ACC112 (cell line): ENCODE data around the gene SESN3.
A peak's percentile ranks its signal among the peaks of the same experiment; 100 is the strongest.
"Not testable (repeated sequence)": the region's sequence is repeated elsewhere in the genome, so short reads cannot be mapped to it uniquely, and the experiment has no call there.

Experiments used
- H2AFZ ChIP-seq: fragments of 200-600 bp; sonication (generic); one replicate; pipeline ENCODE4 v1.6.0; 2017; ENCODE audit warnings: antibody characterized with exemption, low read length; ENCODE audit not compliant: unreplicated experiment
- H3K27ac ChIP-seq: fragments of 200-600 bp; sonication (generic); 2 replicates; pipeline ENCODE4 v1.5.1; 2014; ENCODE audit warnings: low read depth, mild to moderate bottlenecking, antibody characterized with exemption, low read length, moderate library complexity
- H3K27me3 ChIP-seq: fragments of 200-600 bp; sonication (generic); 2 replicates; pipeline ENCODE4 v1.6.1; 2014; ENCODE audit warnings: mild to moderate bottlenecking, antibody characterized with exemption, low read length, moderate library complexity, mixed read lengths; ENCODE audit not compliant: insufficient read depth
- H3K36me3 ChIP-seq: fragments of 200-600 bp; sonication (generic); 2 replicates; pipeline ENCODE4 v1.6.1; 2016; ENCODE audit warnings: mild to moderate bottlenecking, antibody characterized with exemption, low read length, moderate library complexity, mixed read lengths; ENCODE audit not compliant: insufficient read depth
- H3K4me1 ChIP-seq: fragments of 200-600 bp; sonication (generic); one replicate; pipeline ENCODE4 v1.6.1; 2016; ENCODE audit warnings: low read length, mixed read lengths; ENCODE audit not compliant: insufficient read depth, unreplicated experiment, control insufficient read depth
- H3K4me3 ChIP-seq: fragments of 200-600 bp; sonication (generic); 2 replicates; pipeline ENCODE4 v1.5.1; 2014; ENCODE audit warnings: mild to moderate bottlenecking, low read depth, low read length
- H3K79me2 ChIP-seq: fragments of 200-600 bp; sonication (generic); one replicate; pipeline ENCODE4 v1.6.0; 2016; ENCODE audit warnings: low read length; ENCODE audit not compliant: control insufficient read depth, unreplicated experiment, insufficient read depth

Gene SESN3

DNA sequence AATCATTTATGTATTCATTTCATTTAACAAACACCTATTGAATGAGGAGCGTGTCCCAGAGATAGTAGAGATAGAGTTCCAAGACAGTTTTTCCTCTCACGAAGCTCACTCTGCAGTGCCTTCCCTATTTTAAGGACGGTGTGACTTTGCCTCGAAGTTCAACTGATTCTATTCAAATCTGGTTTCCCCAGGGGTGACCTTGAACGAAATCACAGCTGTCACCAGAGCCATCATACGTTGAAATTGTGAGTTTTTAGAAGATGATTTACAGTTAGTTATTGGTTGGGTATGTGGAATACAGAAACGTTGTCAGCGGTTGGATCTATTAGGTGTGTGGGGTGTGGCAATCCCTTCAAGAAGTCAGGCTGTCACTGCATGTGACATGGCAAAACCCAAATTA, 33.9 kb upstream of the SESN3 start:
- Histone ChIP-seq H3K36me3 (no peaks in the 10 kb centered on the region), H3K27ac (no peak overlapping the region), H2AFZ (no peak overlapping the region), H3K79me2 (no peaks in the 10 kb centered on the region), H3K27me3 (no peaks in the 10 kb centered on the region), H3K4me3 (no peak overlapping the region), H3K4me1 (peaks cover 12% of the 10 kb centered on the region)

DNA sequence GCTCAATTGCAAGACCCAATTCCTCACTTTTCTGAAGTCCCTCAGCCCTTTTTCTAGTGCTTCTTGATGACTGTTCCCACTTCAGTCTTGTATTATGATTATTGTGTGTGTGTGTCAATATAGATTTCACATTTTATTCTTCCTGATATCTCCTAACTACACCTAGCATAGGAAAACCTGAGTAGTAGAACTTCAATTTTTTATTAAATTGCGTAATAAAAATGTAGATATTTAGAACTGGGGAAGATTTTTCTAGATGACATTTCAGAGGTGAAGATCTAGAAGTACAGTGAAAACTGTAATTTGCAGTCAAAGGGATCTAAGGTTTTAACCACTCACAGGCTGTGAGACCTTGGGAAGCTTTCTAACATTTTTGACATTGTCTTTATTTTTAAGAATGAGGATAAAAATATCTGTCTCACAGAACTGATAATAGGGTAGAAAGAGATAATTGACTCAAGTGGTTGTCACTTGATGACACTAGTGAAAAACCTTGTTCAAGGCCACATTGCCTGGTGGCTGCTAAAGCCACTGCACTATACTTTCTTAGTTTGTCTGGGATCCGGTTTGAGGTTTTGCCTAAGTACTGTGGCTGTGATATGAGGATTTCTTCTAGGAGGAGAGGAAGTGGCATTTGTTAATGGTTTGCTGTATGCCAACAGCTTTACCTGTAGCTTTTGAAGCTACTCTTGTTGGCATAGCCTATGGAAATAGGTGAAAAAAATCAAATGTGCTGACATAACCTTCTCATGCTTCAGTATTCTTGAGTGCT, 32.2 kb upstream of the SESN3 start:
- no peaks in the 10 kb centered on the region for H3K27me3 ChIP-seq
- H3K4me3 ChIP-seq, result no peak overlapping the region
- H3K27ac ChIP-seq, result no peak overlapping the region
- H3K36me3 ChIP-seq, result no peaks in the 10 kb centered on the region
- no peaks in the 10 kb centered on the region for H3K79me2 ChIP-seq
- peaks cover 12% of the 10 kb centered on the region for H3K4me1 ChIP-seq
- H2AFZ ChIP-seq, result no peak overlapping the region

GRCh38 chr11:95257456-95257971, 26.5 kb upstream of the SESN3 start:
- no peaks in the 10 kb centered on the region for H3K36me3 ChIP-seq
- peaks cover 9% of the 10 kb centered on the region; the same call in 1 of the 2 replicates for H3K27me3 ChIP-seq
- H3K4me3 ChIP-seq, result no peak overlapping the region
- H3K79me2 ChIP-seq, result no peaks in the 10 kb centered on the region
- peaks cover 14% of the 10 kb centered on the region for H3K4me1 ChIP-seq
- H3K27ac ChIP-seq, result no peak overlapping the region
- no peak overlapping the region for H2AFZ ChIP-seq

DNA sequence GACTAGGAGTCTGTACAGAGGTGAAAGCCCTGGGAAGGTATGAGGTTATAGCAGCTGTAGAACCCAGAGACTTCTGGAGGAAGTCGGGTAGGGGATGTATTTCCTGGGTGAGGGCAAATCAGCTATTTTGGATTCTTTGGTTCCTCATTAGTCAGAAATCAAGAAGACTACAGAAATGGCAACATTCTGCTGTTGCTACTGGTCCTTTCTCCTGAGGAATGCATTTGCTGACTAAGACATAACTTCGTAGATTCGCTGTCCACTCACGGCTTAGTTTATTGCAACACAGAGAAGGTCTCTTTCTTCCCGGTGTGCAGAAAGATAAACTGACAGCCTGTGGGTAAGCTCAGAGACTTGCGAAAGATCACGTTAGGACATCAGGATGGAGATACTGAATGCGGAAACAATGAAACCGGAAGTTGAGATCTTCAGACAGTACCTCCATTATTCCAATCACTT, 25.3 kb upstream of the SESN3 start:
- Histone ChIP-seq H2AFZ (no peak overlapping the region), H3K79me2 (no peaks in the 10 kb centered on the region), H3K27ac (no peak overlapping the region), H3K4me1 (peaks cover 14% of the 10 kb centered on the region), H3K4me3 (no peak overlapping the region), H3K27me3 (peaks cover 9% of the 10 kb centered on the region; the same call in 1 of the 2 replicates), H3K36me3 (no peaks in the 10 kb centered on the region)

DNA sequence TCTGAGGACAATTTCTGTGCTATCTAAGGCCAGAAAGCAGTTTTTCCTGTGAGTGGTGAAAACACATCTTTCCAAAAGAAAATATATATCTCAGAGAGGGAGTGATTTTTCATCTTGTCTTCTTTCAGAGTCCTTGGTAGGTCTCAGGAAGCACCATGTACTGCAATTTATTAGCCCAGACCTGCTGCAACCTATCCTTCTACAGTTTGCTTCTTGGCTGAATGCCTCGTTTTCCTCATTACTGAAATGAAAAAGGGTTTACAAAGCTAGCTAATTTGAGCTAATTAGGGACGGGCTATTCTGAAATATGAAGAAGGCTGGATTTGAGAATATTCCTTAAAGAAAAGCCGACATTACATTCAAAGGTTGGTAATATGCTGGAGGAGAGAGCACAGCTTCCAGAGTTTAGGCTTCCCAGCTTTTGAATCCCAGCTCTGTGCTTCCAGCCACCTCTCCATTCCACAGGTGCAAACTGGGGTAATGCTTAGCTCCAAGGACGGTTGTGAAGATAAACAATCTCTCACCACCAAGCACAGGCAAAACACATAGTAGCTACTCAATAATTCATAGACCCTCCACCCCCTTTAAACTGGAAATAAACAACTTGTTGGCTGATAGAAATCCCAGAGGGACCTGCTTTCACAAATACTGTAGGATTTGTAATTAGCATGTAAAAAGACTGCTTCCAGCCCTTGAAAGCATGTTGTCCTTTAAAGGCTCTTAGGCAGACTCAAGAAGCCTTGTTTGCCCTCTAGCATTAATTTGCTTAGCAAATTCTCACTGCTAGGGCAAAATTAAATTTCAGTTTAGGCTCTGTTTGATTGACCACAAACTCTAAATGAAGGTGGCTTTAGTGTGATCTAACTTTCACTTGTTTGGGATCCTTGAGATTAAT, 24.5 kb upstream of the SESN3 start:
- no peaks in the 10 kb centered on the region for H3K79me2 ChIP-seq
- H3K4me3 ChIP-seq, result no peak overlapping the region
- H3K4me1 ChIP-seq, result peaks cover 14% of the 10 kb centered on the region
- H3K27ac ChIP-seq, result no peak overlapping the region
- H2AFZ ChIP-seq, result no peak overlapping the region
- H3K36me3 ChIP-seq, result no peaks in the 10 kb centered on the region
- peaks cover 9% of the 10 kb centered on the region; the same call in 1 of the 2 replicates for H3K27me3 ChIP-seq

DNA sequence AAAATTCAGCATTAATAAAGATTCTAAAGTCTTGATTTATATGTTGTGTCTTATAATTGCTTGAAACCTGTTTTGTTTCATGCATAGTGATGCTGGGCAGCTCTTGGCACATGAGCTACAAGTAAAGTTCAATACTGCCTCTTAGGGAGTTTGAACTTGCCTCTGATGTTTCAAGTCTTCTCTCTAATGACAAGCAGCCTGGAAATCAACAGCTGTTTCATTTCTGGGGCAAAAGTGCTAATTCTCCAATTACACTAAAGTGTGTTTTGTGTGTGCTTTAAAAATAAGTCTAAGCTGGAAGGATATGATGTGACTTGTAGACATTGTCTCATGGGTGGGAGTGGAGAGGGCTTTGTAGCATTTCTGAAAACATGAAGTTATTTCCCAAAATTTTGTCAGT, 23.7 kb upstream of the SESN3 start:
- Histone ChIP-seq H3K27me3 (peaks cover 9% of the 10 kb centered on the region; the same call in 1 of the 2 replicates), H3K4me1 (peaks cover 14% of the 10 kb centered on the region), H3K36me3 (no peaks in the 10 kb centered on the region), H3K4me3 (no peak overlapping the region), H3K79me2 (no peaks in the 10 kb centered on the region), H2AFZ (no peak overlapping the region), H3K27ac (no peak overlapping the region; the same call in 1 of the 2 replicates)

DNA sequence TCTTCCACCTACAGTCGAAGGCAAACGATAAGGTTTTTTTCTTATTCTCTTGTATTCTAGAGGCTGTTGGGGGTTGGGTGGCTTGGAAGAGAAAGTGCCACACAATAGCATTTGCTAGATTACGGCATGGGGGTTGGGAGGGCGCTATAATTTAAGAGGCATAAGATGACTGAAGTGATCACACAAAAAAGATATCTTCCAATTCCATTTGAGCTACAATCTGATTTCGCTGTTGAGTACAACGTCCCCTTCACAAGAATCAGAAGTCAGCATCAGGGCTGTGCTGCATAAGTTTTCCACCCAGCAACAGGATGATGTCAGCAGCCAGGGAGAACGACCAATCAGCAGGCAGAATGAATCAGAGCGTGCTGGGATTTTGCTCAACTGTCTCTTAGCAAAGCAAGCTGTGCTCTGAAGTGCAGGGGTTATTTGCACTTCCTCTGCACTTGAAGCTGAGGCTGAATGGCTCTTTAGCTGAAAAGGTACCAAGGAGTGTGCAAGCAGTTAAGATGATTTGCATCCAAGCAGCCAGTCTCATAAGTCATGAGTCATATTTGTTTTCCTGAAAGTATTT, 23.2 kb upstream of the SESN3 start:
- no peak overlapping the region for H3K27ac ChIP-seq
- H3K4me1 ChIP-seq, result peaks cover 14% of the 10 kb centered on the region
- H3K36me3 ChIP-seq, result no peaks in the 10 kb centered on the region
- peak overlapping the region; percentile 69 for H3K4me3 ChIP-seq
- H3K79me2 ChIP-seq, result no peaks in the 10 kb centered on the region
- peaks cover 9% of the 10 kb centered on the region; the same call in 1 of the 2 replicates for H3K27me3 ChIP-seq
- peak overlapping the region; percentile 91 for H2AFZ ChIP-seq

DNA sequence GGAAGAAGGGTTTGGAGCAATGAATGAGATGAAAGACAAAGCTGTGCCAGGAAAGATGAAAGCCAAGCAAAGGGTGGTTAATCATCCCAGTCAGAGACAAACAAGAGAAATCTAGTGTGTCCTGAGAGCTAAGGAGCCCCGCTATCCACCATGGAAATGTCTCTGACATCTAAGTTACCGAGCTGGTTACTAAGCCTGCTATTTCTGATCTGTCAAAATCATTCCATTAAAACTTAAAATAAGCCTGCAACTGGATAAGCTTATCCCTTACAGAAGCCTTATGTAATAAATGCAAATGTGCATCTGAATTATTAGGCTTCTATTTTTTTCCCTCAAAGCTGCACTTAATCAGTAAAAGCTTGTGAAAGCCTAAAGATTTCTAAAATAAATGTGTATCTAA, 22.1 kb upstream of the SESN3 start:
- H3K4me1 ChIP-seq, result peaks cover 14% of the 10 kb centered on the region
- no peak overlapping the region for H2AFZ ChIP-seq
- H3K27me3 ChIP-seq, result peaks cover 9% of the 10 kb centered on the region; the same call in 1 of the 2 replicates
- no peaks in the 10 kb centered on the region for H3K79me2 ChIP-seq
- H3K27ac ChIP-seq, result no peak overlapping the region
- no peak overlapping the region for H3K4me3 ChIP-seq
- H3K36me3 ChIP-seq, result no peaks in the 10 kb centered on the region

DNA sequence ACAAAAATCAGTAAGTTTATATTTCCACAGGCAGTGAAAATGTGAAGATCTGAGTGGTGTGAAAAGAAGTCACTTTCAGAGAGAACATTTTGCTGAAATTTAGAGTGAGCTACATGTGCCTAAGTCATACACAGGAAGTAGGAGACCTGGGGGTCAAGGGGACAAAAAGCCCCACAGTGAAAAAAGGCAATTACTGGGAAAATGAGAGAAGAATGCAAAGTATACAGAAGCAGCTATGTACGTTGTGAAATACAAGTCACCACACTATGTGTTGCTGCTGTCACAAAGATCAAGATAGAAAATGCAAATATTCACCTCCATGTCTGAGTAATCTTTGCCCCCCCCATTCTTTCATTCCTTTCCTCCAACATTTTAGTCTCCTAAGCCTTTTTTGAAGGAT, 21.6 kb upstream of the SESN3 start:
- H3K79me2 ChIP-seq, result no peaks in the 10 kb centered on the region
- no peaks in the 10 kb centered on the region for H3K36me3 ChIP-seq
- no peak overlapping the region for H3K4me3 ChIP-seq
- H3K27ac ChIP-seq, result no peak overlapping the region
- H3K27me3 ChIP-seq, result peaks cover 9% of the 10 kb centered on the region; the same call in 1 of the 2 replicates
- H3K4me1 ChIP-seq, result peaks cover 14% of the 10 kb centered on the region
- no peak overlapping the region for H2AFZ ChIP-seq

DNA sequence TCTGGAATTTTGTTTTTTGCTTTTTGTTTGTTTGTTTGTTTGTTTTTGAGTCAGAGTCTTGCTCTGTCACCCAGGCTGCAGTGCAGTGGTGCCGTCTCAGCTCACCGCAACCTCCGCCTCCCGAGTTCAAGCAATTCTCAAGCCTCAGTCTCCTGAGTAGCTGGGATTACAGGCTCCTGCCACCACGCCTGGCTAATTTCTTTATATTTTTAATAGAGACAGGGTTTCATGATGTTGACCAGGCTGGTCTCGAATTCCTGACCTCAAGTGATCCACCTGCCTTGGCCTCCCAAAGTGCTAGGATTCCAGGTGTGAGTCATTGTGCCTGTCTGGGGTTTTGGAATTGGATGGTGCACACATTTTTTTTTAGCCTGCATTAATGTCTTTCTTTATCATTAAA, 20.9 kb upstream of the SESN3 start:
- not testable (repeated sequence) for H3K79me2 ChIP-seq, H3K27ac ChIP-seq, H3K36me3 ChIP-seq, H3K4me3 ChIP-seq, H3K27me3 ChIP-seq, H2AFZ ChIP-seq
- peaks cover 14% of the 10 kb centered on the region for H3K4me1 ChIP-seq
